ENCODE results near the gene SDCCAG8. TPM values are rescaled to one million over a fixed set of nuclear protein-coding genes. Genes with fewer than 3 reads are reported as not detected.

SDCCAG8 gene
- total and polyA plus RNA-seq, 2 of the 8 experiments (the other 6 are each of a cell fraction or from before 2014, with no cell fraction given), result 15.6 to 21.0 TPM

DNA sequence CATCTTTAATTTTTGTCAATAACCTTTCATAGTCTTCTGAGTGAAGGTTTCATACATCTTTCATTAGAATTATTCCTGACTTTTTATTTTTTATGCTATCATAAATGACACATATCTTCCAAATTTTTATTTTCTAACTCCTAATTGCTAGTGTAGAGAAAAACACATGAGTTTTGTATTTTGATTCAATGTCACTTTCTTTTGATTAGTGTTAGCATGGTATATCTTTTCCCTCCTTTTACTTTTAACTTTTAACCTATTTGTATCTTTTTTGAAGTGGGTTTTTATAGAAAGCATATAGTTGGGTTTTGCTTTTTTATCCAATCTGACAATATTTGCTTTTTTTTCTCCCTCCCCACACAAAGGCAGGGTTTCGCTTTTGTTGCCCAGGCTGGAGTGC is 43.2 kb downstream of the SDCCAG8 start:
- Histone ChIP-seq H3K4ac (replicated peaks; ENCODE audit: insufficient read length, low read depth, low read length) (no peak overlapping the region), H2AFZ (ENCODE audit: low read length) (no peak overlapping the region), H3K36me3 (ENCODE audit: control insufficient read depth in 2 of 4, insufficient read depth in 4 of 4, low read length in 3 of 4) (no peaks in the 10 kb centered on the region), H3K9me3 (ENCODE audit: insufficient read depth in 2 of 2, low read depth in 1 of 2, low read length in 1 of 2) (no peaks in the 10 kb centered on the region), H3K4me3 (ENCODE audit: extremely low read depth in 1 of 4, insufficient read depth in 2 of 4, low read depth in 3 of 4, low read length in 4 of 4) (no peak overlapping the region), H2BK120ac (replicated peaks; ENCODE audit: low read depth, low read length) (no peak overlapping the region), H2BK12ac (ENCODE audit: low read depth, low read length) (no peak overlapping the region), H3K56ac (replicated peaks; ENCODE audit: insufficient read length, low read depth, low read length) (no peak overlapping the region), H3K27me3 (replicated peaks in 1 of 4; ENCODE audit: control insufficient read depth in 3 of 4, extremely low read depth in 1 of 4, insufficient read depth in 3 of 4, low read length in 3 of 4) (no peaks in the 10 kb centered on the region), H3K27ac (ENCODE audit: low read depth, low read length) (no peak overlapping the region), H3K4me1 (replicated peaks in 1 of 4; ENCODE audit: control insufficient read depth in 3 of 4, insufficient read depth in 4 of 4, low read length in 3 of 4) (no peaks in the 10 kb centered on the region), H4K20me1 (replicated peaks in 1 of 2; ENCODE audit: control insufficient read depth in 1 of 2, insufficient read depth in 2 of 2, low read length in 2 of 2) (no peaks in the 10 kb centered on the region), H3K4me2 (ENCODE audit: insufficient read depth in 1 of 2, low read depth in 2 of 2, low read length in 2 of 2) (no peak overlapping the region), H2AK5ac (ENCODE audit: low read depth, low read length) (no peak overlapping the region), H4K91ac (replicated peaks; ENCODE audit: insufficient read length, low read length) (no peak overlapping the region), H4K8ac (ENCODE audit: extremely low read depth, insufficient read depth, low read length) (no peak overlapping the region), H3K23me2 (ENCODE audit: low read depth, low read length) (no peaks in the 10 kb centered on the region), H3K9ac (replicated peaks in 1 of 4; ENCODE audit: extremely low read depth in 1 of 4, low read depth in 3 of 4, low read length in 3 of 4) (no peak overlapping the region), H3K79me1 (ENCODE audit: low read depth, low read length) (no peaks in the 10 kb centered on the region), H3K79me2 (ENCODE audit: control insufficient read depth in 1 of 2, insufficient read depth in 2 of 2, low read length in 2 of 2) (no peaks in the 10 kb centered on the region), H3K14ac (ENCODE audit: insufficient read length) (no peak overlapping the region), H3K18ac (ENCODE audit: extremely low read depth, low read length) (no peak overlapping the region), H2BK15ac (ENCODE audit: low read length) (no peak overlapping the region), H4K5ac (ENCODE audit: insufficient read length, low read depth, low read length) (no peak overlapping the region), H2BK20ac (ENCODE audit: low read length) (no peak overlapping the region), H2BK5ac (ENCODE audit: low read depth, low read length) (no peak overlapping the region), H3K23ac (ENCODE audit: insufficient read length) (no peak overlapping the region)
- ChIA-PET CTCF (ENCODE audit: partially characterized antibody) (no interaction called here), POLR2A (ENCODE audit: partially characterized antibody) (no interaction called here)
- 89% methylated on average over 1 of the region's 1 CpG; no CpG with 5 or more reads in 1 of the 2 experiments for WGBS, 2 experiments (ENCODE audit: extremely low coverage in 1 of 2, insufficient coverage in 1 of 2, insufficient read length in 1 of 2, insufficient replicate concordance in 2 of 2, low coverage in 1 of 2, low lambda C conversion rate in 2 of 2, missing lambda C conversion rate in 1 of 2)
- FAIRE-seq, result no peak
- no peak for DNase-seq (ENCODE audit: low read depth in 1 of 2, low spot score in 2 of 2)
- TF ChIP-seq EP300 (IDR thresholded peaks at IDR 0.05; ENCODE audit: borderline replicate concordance in 1 of 2, low read depth in 2 of 2, low read length in 2 of 2) (no peak), BACH1 (IDR thresholded peaks at IDR 0.05; ENCODE audit: low read length) (no peak), ZNF274 (IDR thresholded peaks at IDR 0.05; ENCODE audit: borderline replicate concordance, extremely low read depth, low read length) (no peak), SIRT6 (IDR thresholded peaks at IDR 0.05; ENCODE audit: low read length) (no peak), YY1 (IDR thresholded peaks at IDR 0.05; ENCODE audit: low read depth, low read length) (no peak), KDM5A (IDR thresholded peaks at IDR 0.05; ENCODE audit: low read length) (no peak)
- TF ChIP-seq, protein P1, sequence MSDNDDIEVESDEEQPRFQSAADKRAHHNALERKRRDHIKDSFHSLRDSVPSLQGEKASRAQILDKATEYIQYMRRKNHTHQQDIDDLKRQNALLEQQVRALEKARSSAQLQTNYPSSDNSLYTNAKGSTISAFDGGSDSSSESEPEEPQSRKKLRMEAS (IDR thresholded peaks at IDR 0.05), result no peak

All from H1 (cell line).